Stomach (tissue), 4 donors: ENCODE measurements around the gene UBAC2.

Experiments used
- CTCF ChIP-seq, 7 experiments: fragments of 450-650 bp in 4 of 7; fragments of 200-600 bp in 3 of 7; sonication (generic) in 3 of 7; IDR thresholded peaks; one replicate each; pipeline ENCODE4 v1.5.1; 2016 to 2019; ENCODE audit warnings: antibody characterized with exemption in 7 of 7, control low read depth in 2 of 7, mild to moderate bottlenecking in 1 of 7
- EP300 ChIP-seq: sonication (generic); formaldehyde crosslinking; IDR thresholded peaks from one replicate; pipeline ENCODE4 v1.6.1; 2017; ENCODE audit warnings: antibody characterized with exemption

GRCh38 chr13:99203601-99204579 is 3.2 kb downstream of the UBAC2 start:
- TF ChIP-seq EP300 (no peak), CTCF (IDR thresholded peaks at IDR 0.05) (no peak)
